GM12891 (cell line): ENCODE results near the gene FGGY.

ENCODE experiments used
- POLR2A ChIP-seq: IDR thresholded peaks from 2 replicates; pipeline ENCODE4 v1.6.1; 2011; ENCODE audit warnings: low read depth, low read length, control low read depth
- POLR2AphosphoS5 ChIP-seq: IDR thresholded peaks from 2 replicates; pipeline ENCODE4 v1.6.1; 2011; ENCODE audit warnings: low read depth, low read length, control low read depth
- SPI1 ChIP-seq: IDR thresholded peaks from 2 replicates; pipeline ENCODE4 v1.6.1; 2011; ENCODE audit warnings: low read depth, low read length, control low read depth
- TAF1 ChIP-seq: IDR thresholded peaks from 2 replicates; pipeline ENCODE4 v1.6.1; 2011; ENCODE audit warnings: low read depth, low read length, control low read depth

- TF ChIP-seq POLR2AphosphoS5, result no peak
- no peak for TF ChIP-seq POLR2A
- TF ChIP-seq TAF1, result no peak
- TF ChIP-seq SPI1, result no peak
These were observed 357.1 kb downstream of the FGGY start for GRCh38 chr1:59653968-59654367.
